A549 treated with DMSO at 1 μM for 4 hours (cell line): ENCODE data around the gene OSCP1. TPM values are rescaled to one million over a fixed set of nuclear protein-coding genes. Genes with fewer than 3 reads are reported as not detected.

Experiments used
- total RNA-seq: library from RNA; stranded (reverse); fragments of 200-300 nt; extraction: Qiagen RNA extraction; gene quantifications from 5 replicates; pipeline ENCODE4 v1.2.3, GENCODE V29; 2022; ENCODE audit warnings: low read depth

OSCP1 gene
- total RNA-seq, result 5.4 to 6.5 TPM (median 5.8 TPM) in 5 replicates

DNA sequence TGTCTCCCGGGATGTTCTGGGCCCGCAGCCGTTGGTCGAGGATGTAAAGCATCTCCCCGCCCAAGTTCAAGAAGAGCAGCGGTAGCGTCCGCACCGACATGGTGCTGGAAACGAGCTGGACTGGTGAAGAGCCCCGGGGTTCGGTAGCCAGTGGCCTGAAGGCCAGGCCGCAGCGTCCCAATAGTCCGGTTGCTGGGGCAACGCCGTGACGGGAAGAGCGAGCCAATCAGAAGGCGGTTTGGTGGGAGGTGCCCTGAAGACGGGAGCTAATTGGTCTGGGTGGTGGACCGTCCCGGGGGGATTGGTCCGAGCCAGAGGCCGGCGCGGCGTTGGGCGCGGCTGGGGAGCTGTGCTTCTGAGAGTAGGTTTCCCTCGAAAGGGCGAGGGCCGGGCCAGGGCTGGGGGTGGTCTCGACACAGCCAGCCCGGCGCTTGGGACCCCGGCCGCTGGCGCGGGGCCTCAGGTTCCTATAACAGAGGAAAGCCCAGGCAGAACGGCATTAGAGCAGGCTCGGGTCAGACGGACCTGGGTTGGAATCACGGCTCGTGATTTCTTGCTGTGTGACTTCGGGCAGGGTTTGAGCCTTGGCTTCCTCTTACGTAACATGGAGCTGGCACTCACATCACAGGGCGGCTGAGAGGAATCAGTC is at the start of gene OSCP1:
OSCP1 (minus strand) TSS at position 182 of the 649 bp plus-strand sequence; CDS start at position 100, 82 bp downstream.

DNA sequence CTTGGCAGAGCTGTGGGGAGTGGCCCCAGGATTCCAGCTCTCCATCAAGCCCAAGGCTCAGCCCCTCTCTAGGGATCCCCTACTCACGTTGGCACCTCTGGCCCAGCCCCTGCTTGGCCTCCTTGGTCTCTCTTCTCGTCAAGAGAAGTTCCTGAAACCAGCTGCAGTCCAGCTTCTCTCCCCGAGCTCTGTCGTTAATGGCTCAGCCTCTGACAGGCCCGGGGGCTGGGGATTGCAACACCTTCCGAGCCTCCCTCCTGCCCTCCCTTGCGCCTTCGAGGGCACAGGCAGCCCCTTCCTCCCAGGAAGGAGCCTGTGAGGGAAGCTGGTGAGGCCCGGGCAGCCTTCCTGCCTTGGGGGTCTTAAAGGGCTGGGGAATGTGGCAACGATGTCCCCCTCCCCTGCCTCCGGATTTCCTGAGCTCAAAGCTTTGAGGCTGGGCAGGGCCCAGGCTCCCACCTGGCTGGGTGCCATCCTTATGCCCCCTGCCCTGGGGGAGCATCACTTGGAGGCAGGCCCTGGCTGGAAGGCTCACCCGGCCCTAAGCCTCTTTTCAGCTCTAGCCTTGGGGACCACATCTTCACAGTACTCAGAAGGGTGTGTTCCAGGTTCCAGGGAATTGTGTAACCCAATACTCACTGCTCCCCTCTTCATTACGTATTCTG is 32.6 kb upstream of the OSCP1 start, which contains the start of gene CSF3R:
CSF3R (minus strand) TSS at position 190 of the 665 bp plus-strand sequence. CDS start 3,417 bp downstream, outside the sequence.

DNA sequence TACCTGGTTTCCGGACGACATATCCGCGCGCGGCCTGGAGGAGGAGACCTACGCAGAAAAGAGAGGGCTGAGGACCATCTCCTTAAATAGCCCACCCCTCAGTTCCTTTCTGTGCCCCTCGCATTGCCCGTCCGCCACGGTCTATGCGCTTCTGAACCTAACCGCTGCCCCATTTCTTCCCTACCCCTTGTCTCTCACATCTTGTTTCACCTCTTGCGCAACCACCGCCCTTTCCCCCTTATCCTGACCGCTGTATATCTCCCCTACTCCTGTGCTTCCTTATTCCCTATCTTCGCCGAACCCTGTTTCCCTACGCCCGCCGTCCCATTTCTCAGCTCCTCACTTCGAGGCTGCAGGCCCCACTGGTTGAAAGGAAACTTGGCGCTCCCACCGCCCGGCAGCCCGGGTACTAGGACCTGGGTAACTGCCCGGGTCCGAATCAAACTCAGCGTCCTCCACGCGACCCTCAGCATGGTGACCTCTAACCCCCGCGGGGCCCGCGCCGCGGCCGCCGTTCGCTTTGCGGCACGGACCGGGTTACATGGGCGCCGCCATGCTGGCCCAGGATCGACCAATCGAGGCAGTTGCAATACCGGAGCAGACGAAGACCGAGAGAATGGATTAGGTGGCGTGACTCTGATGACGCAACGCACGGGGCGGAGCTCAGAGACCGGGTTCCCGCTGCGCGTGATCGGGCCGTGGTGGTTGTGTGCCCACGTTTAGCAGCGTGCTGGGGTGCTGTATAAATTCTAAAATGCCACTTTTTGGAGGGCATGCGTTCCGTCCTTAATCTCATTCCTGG is 13.8 kb upstream of the OSCP1 start, which contains the start of gene MRPS15:
MRPS15 (minus strand) TSS at position 582 of the 802 bp plus-strand sequence; CDS start at position 473, 109 bp downstream.

DNA sequence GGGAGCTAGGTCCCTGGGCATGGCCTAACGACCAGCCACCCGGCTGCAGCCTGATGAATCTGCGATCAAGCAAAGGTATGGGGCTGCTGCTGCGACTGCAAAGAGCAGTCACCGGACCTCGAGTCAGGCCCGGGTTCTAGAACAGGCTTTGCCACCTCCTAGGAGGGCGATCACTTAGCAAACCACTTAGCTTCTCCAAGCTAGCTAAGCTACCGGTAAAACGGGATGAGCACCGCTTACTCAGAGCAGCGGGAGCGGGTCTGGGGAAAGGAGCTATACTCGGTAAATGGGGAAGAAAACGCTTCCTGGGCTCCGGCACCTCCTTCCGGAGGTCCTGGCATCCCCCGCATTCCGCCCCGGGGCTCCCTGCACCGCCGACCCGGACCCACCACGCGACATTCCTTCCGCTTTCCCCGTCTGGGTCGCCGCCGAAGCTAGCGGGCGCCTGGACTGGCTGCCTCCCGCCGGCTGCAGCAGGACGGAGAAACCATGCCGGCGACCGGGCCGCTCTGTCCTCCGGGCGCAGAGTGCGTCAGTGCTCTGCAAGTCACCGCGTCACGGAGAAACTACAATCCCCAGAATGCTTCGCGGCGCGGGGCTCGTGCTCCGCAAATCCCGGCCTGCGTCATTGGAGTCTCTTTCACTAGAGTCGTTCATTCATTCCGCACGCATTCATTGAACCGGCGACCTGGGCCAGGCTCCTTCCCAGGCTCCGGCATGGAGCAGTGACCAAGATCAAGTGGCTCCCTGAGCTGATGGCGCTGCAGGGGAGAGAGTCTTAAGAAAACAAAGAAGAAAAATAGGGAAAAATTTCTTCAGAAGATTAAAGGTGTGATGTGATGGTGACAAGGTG is 52.6 kb downstream of the OSCP1 start, which contains the start of gene LSM10:
LSM10 (minus strand) TSS at position 531 of the 853 bp plus-strand sequence. CDS start 3,779 bp downstream, outside the sequence.

GRCh38 chr1:36385410-36386264 is 64.6 kb downstream of the OSCP1 start, which contains the start of gene STK40:
Gene STK40, minus strand, starts transcription at chr1:36385924. Its CDS starts 24,592 bp downstream, at chr1:36361332.

Other genes with a start within 250 kb of the OSCP1 start
- gene THRAP3, start 226.0 kb downstream of the OSCP1 start, total RNA-seq, result 55.6 to 65.4 TPM (median 63.3 TPM) in 5 replicates
- gene SH3D21, start 144.1 kb downstream of the OSCP1 start, total RNA-seq, result 1.6 to 2.5 TPM (median 1.9 TPM) in 5 replicates
- gene EVA1B, start 126.8 kb downstream of the OSCP1 start, total RNA-seq, result 9.7 to 20.5 TPM (median 17.9 TPM) in 5 replicates
- gene STK40, start 64.5 kb downstream of the OSCP1 start, total RNA-seq, result 8.2 to 13.1 TPM (median 11.0 TPM) in 5 replicates
- gene LSM10, start 52.5 kb downstream of the OSCP1 start, total RNA-seq, result 39.3 to 51.3 TPM (median 44.0 TPM) in 5 replicates
- 71.9 to 86.2 TPM (median 82.7 TPM) in 5 replicates for gene MRPS15, start 13.9 kb upstream of the OSCP1 start, total RNA-seq
- gene CSF3R, start 32.5 kb upstream of the OSCP1 start, total RNA-seq, result not detected in 5 replicates